ENCODE measurements around the gene STK17B.

DNA sequence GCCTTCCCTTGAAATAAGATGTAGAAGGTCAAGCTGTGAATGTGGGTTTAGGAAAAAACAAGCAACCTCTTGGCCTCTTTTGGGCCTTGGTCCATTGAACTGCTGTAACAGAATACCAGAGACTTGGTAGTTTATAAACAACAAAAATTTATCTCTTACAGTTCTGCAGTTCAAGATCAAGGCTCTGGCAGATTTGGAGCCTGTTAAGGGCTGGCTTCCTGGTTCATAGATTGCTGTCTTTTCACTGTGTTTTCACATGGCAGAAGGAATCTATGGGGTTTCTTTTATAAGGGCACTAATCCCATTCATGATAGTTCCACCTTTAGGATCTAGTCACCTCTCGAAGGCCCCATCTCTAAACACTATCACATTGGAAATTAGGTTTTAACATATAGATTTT, 20.2 kb upstream of the STK17B start:
- TF ChIP-seq, protein P1, sequence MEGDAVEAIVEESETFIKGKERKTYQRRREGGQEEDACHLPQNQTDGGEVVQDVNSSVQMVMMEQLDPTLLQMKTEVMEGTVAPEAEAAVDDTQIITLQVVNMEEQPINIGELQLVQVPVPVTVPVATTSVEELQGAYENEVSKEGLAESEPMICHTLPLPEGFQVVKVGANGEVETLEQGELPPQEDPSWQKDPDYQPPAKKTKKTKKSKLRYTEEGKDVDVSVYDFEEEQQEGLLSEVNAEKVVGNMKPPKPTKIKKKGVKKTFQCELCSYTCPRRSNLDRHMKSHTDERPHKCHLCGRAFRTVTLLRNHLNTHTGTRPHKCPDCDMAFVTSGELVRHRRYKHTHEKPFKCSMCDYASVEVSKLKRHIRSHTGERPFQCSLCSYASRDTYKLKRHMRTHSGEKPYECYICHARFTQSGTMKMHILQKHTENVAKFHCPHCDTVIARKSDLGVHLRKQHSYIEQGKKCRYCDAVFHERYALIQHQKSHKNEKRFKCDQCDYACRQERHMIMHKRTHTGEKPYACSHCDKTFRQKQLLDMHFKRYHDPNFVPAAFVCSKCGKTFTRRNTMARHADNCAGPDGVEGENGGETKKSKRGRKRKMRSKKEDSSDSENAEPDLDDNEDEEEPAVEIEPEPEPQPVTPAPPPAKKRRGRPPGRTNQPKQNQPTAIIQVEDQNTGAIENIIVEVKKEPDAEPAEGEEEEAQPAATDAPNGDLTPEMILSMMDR (IDR thresholded peaks at IDR 0.05; ENCODE audit: borderline replicate concordance, extremely low read depth, low read length, poor library complexity, severe bottlenecking): no peak
- TF ChIP-seq EZH2 (IDR thresholded peaks at IDR 0.05; ENCODE audit: borderline replicate concordance, low read depth, low read length, severe bottlenecking): no peak
